DND-41 (cell line): Measurements from ENCODE around the gene KRT13.

ENCODE experiments used
- ATAC-seq: fragments of 200-7000 bp; cut with Tn5 transposase; 3 replicates; pipeline ENCODE4 v1.9.1; 2021; ENCODE audit warnings: low read depth; ENCODE audit not compliant: insufficient read depth
- DNase-seq: peaks from one replicate; pipeline ENCODE4 v3.0.0-alpha.2; 2020
- H2AFZ ChIP-seq: 2 replicates; pipeline ENCODE4 v1.6.0; 2012; ENCODE audit warnings: low read depth, low read length
- H3K27ac ChIP-seq: 2 replicates; pipeline ENCODE4 v1.5.1; 2012; ENCODE audit warnings: low read length, inconsistent platforms
- H3K27me3 ChIP-seq: fragments of 200-600 bp; sonication (generic); 2 replicates; pipeline ENCODE4 v1.6.0; 2012; ENCODE audit warnings: low read length, mild to moderate bottlenecking, inconsistent platforms; ENCODE audit not compliant: insufficient read depth, poor library complexity
- H3K36me3 ChIP-seq: 2 replicates; pipeline ENCODE4 v1.5.1; 2012; ENCODE audit warnings: low read length, inconsistent platforms; ENCODE audit not compliant: insufficient read depth
- H3K4me1 ChIP-seq: 2 replicates; pipeline ENCODE4 v1.5.1; 2012; ENCODE audit warnings: mild to moderate bottlenecking, low read length; ENCODE audit not compliant: insufficient read depth
- H3K4me2 ChIP-seq: 2 replicates; pipeline ENCODE4 v1.6.0; 2012; ENCODE audit warnings: mild to moderate bottlenecking, moderate library complexity, low read length, inconsistent platforms; ENCODE audit not compliant: insufficient read depth
- H3K4me3 ChIP-seq, 2 experiments: fragments of 200-600 bp in 1 of 2; shearing (Covaris generic) in 1 of 2; 2 replicates each; pipeline ENCODE4 v1.5.1; 2012 to 2016; ENCODE audit warnings: inconsistent platforms in 2 of 2, low read length in 2 of 2, mild to moderate bottlenecking in 2 of 2, low read depth in 1 of 2, moderate library complexity in 1 of 2
- H3K79me2 ChIP-seq: 2 replicates; pipeline ENCODE4 v1.6.0; 2012; ENCODE audit warnings: low read length, inconsistent platforms; ENCODE audit not compliant: insufficient read depth
- H3K9ac ChIP-seq: 2 replicates; pipeline ENCODE4 v1.6.0; 2012; ENCODE audit warnings: low read depth, mild to moderate bottlenecking, inconsistent platforms, low read length, moderate library complexity
- H3K9me3 ChIP-seq: 2 replicates; pipeline ENCODE4 v1.5.1; 2012; ENCODE audit warnings: low read length, moderate library complexity, mild to moderate bottlenecking, inconsistent platforms; ENCODE audit not compliant: insufficient read depth, severe bottlenecking
- H4K20me1 ChIP-seq: 2 replicates; pipeline ENCODE4 v1.6.0; 2012; ENCODE audit warnings: low read length; ENCODE audit not compliant: insufficient read depth
- CTCF ChIP-seq: IDR thresholded peaks from 2 replicates; pipeline ENCODE4 v1.5.1; 2012; ENCODE audit warnings: borderline replicate concordance, low read length, moderate library complexity, mild to moderate bottlenecking; ENCODE audit not compliant: poor library complexity, severe bottlenecking; ENCODE audit errors: extremely low read depth
- EZH2 ChIP-seq: IDR thresholded peaks from 3 replicates; pipeline ENCODE4 v1.6.1; 2012; ENCODE audit warnings: borderline replicate concordance, low read depth, mild to moderate bottlenecking, moderate library complexity, low read length, inconsistent platforms; ENCODE audit not compliant: severe bottlenecking

KRT13 gene

GRCh38 chr17:41539071-41539492 lies 33.7 kb upstream of the KRT13 start:
- Histone ChIP-seq H3K4me1 (no peaks in the 10 kb centered on the region), H4K20me1 (no peaks in the 10 kb centered on the region), H3K36me3 (no peaks in the 10 kb centered on the region), H3K4me3 (no peak overlapping the region), H2AFZ (no peak overlapping the region), H3K4me2 (no peak overlapping the region), H3K9ac (no peak overlapping the region), H3K9me3 (no peaks in the 10 kb centered on the region), H3K27ac (no peak overlapping the region), H3K79me2 (no peaks in the 10 kb centered on the region), H3K27me3 (peaks cover 19% of the 10 kb centered on the region)
- no peak for DNase-seq
- no peak for TF ChIP-seq EZH2
- ATAC-seq = no peak

GRCh38 chr17:41538565-41538991 lies 33.2 kb upstream of the KRT13 start:
- H3K27me3 ChIP-seq = peaks cover 19% of the 10 kb centered on the region
- H3K79me2 ChIP-seq = no peaks in the 10 kb centered on the region
- no peaks in the 10 kb centered on the region for H4K20me1 ChIP-seq
- no peaks in the 10 kb centered on the region for H3K9me3 ChIP-seq
- no peak overlapping the region for H2AFZ ChIP-seq
- TF ChIP-seq CTCF (no peak), EZH2 (no peak)
- no peak overlapping the region for H3K4me2 ChIP-seq
- ATAC-seq = no peak
- no peaks in the 10 kb centered on the region for H3K36me3 ChIP-seq
- H3K9ac ChIP-seq = no peak overlapping the region
- no peak overlapping the region for H3K27ac ChIP-seq
- H3K4me1 ChIP-seq = no peaks in the 10 kb centered on the region
- H3K4me3 ChIP-seq = no peak overlapping the region
- no peak for DNase-seq

GRCh38 chr17:41537990-41538389 lies 32.6 kb upstream of the KRT13 start:
- no peak overlapping the region for H3K9ac ChIP-seq
- H3K4me1 ChIP-seq = no peaks in the 10 kb centered on the region
- no peak overlapping the region for H3K4me2 ChIP-seq
- H3K9me3 ChIP-seq = no peaks in the 10 kb centered on the region
- H4K20me1 ChIP-seq = no peaks in the 10 kb centered on the region
- H3K36me3 ChIP-seq = no peaks in the 10 kb centered on the region
- ATAC-seq (no peak), DNase-seq (no peak)
- no peak overlapping the region for H2AFZ ChIP-seq
- TF ChIP-seq CTCF (no peak), EZH2 (no peak)
- H3K79me2 ChIP-seq = no peaks in the 10 kb centered on the region
- H3K4me3 ChIP-seq = no peak overlapping the region
- H3K27me3 ChIP-seq = peaks cover 23% of the 10 kb centered on the region
- H3K27ac ChIP-seq = no peak overlapping the region

- H3K36me3 ChIP-seq = no peaks in the 10 kb centered on the region
- TF ChIP-seq EZH2 (no peak), CTCF (no peak)
- DNase-seq (no peak), ATAC-seq (no peak)
- no peaks in the 10 kb centered on the region for H3K4me1 ChIP-seq
- H4K20me1 ChIP-seq = no peaks in the 10 kb centered on the region
- H3K4me2 ChIP-seq = no peak overlapping the region
- H3K9ac ChIP-seq = no peak overlapping the region
- no peak overlapping the region for H3K27ac ChIP-seq
- no peaks in the 10 kb centered on the region for H3K79me2 ChIP-seq
- H3K9me3 ChIP-seq = no peaks in the 10 kb centered on the region
- peaks cover 23% of the 10 kb centered on the region for H3K27me3 ChIP-seq
- H3K4me3 ChIP-seq = no peak overlapping the region
- H2AFZ ChIP-seq = no peak overlapping the region
Observed at GRCh38 chr17:41537614-41537954, 32.2 kb upstream of the KRT13 start.
